ENCODE results near the gene RFX7. TPM values are rescaled to one million over a fixed set of nuclear protein-coding genes. Genes with fewer than 3 reads are reported as not detected.

RFX7 gene
- total RNA-seq, 1 experiment from 2014 or later: 18.1 TPM

DNA sequence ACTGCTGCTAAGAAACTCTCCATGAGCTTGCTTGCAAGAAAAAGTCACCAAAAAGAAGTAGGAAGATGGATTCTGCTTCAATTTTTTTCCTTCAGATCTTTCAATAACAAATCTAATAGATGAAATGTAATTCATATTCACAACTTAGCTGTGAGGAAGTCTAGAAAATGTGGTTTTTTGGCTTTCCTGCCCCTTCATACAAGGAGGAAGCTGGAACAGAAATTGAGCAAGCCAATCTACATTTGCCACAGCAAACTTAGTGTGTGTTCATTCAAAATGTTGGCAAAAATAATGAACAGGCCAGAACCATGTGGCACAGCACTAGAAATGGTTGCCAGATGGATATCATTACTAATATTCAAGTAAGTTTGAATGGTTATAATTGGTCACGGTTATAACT, 157.1 kb downstream of the RFX7 start:
- no TSS peak for BruUV-seq (replicated peaks)
- H3K9ac ChIP-seq (ENCODE audit: low read length): no peak overlapping the region
- H3K9me3 ChIP-seq (ENCODE audit: control insufficient read depth in 1 of 2, insufficient read depth in 1 of 2, low read depth in 1 of 2, low read length in 2 of 2): no peaks in the 10 kb centered on the region
- TF ChIP-seq ELF1 (IDR thresholded peaks at IDR 0.05; ENCODE audit: borderline replicate concordance, low read depth) (no peak), EGR1 (IDR thresholded peaks at IDR 0.05; ENCODE audit: low read depth) (no peak), YY1 (IDR thresholded peaks at IDR 0.05; ENCODE audit: extremely low read depth, insufficient replicate concordance, low read depth, low read length) (no peak), ZNF274 (IDR thresholded peaks at IDR 0.05; ENCODE audit: low read depth, low read length) (no peak), CBX3 (IDR thresholded peaks at IDR 0.05; ENCODE audit: low read depth) (no peak), ZFX (IDR thresholded peaks at IDR 0.05) (no peak), FOSL1 (IDR thresholded peaks at IDR 0.05; ENCODE audit: low read depth) (no peak)
- TF ChIP-seq, protein P1, sequence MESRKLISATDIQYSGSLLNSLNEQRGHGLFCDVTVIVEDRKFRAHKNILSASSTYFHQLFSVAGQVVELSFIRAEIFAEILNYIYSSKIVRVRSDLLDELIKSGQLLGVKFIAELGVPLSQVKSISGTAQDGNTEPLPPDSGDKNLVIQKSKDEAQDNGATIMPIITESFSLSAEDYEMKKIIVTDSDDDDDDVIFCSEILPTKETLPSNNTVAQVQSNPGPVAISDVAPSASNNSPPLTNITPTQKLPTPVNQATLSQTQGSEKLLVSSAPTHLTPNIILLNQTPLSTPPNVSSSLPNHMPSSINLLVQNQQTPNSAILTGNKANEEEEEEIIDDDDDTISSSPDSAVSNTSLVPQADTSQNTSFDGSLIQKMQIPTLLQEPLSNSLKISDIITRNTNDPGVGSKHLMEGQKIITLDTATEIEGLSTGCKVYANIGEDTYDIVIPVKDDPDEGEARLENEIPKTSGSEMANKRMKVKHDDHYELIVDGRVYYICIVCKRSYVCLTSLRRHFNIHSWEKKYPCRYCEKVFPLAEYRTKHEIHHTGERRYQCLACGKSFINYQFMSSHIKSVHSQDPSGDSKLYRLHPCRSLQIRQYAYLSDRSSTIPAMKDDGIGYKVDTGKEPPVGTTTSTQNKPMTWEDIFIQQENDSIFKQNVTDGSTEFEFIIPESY (IDR thresholded peaks at IDR 0.05; ENCODE audit: extremely low read depth, insufficient replicate concordance, low read length): no peak
- TF ChIP-seq, protein P2, sequence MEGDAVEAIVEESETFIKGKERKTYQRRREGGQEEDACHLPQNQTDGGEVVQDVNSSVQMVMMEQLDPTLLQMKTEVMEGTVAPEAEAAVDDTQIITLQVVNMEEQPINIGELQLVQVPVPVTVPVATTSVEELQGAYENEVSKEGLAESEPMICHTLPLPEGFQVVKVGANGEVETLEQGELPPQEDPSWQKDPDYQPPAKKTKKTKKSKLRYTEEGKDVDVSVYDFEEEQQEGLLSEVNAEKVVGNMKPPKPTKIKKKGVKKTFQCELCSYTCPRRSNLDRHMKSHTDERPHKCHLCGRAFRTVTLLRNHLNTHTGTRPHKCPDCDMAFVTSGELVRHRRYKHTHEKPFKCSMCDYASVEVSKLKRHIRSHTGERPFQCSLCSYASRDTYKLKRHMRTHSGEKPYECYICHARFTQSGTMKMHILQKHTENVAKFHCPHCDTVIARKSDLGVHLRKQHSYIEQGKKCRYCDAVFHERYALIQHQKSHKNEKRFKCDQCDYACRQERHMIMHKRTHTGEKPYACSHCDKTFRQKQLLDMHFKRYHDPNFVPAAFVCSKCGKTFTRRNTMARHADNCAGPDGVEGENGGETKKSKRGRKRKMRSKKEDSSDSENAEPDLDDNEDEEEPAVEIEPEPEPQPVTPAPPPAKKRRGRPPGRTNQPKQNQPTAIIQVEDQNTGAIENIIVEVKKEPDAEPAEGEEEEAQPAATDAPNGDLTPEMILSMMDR (IDR thresholded peaks at IDR 0.05 in 2 of 3, conservative IDR thresholded peaks at IDR 0.05 in 1 of 3; ENCODE audit: borderline replicate concordance in 1 of 3, insufficient read depth in 1 of 3, low read depth in 2 of 3, low read length in 2 of 3): no peak
- no peaks in the 10 kb centered on the region for H3K4me1 ChIP-seq (ENCODE audit: control insufficient read depth in 1 of 2, insufficient read depth in 2 of 2, low read length in 2 of 2)
- DNase-seq (ENCODE audit: low read depth, low spot score) (no peak), ATAC-seq (no peak)
- ChIA-PET RAD21 (ENCODE audit: low non-redundant PET in 1 of 2, low total read pairs in 2 of 2, uncharacterized antibody in 2 of 2, unreplicated experiment in 2 of 2) (no interaction called here), POLR2A (no interaction called here), CTCF (no interaction called here)
- H3K36me3 ChIP-seq (ENCODE audit: control insufficient read depth in 1 of 2, insufficient read depth in 2 of 2, low read length in 2 of 2): no peaks in the 10 kb centered on the region
- no peak overlapping the region for H3K4me2 ChIP-seq (ENCODE audit: low read length)
- H3K4me3 ChIP-seq (replicated peaks in 1 of 2; ENCODE audit: low read depth in 1 of 2, low read length in 2 of 2): no peak overlapping the region
- H3K79me2 ChIP-seq (ENCODE audit: insufficient read depth, low read length): no peaks in the 10 kb centered on the region
- intact Hi-C loops (cut with micrococcal nuclease): no loop called here
- no peaks in the 10 kb centered on the region for H3K27me3 ChIP-seq (ENCODE audit: insufficient read depth, low read length)
- H2AFZ ChIP-seq (ENCODE audit: low read depth, low read length, poor library complexity, severe bottlenecking): no peak overlapping the region
- no peaks in the 10 kb centered on the region for H4K20me1 ChIP-seq (ENCODE audit: insufficient read depth)
- H3K27ac ChIP-seq (ENCODE audit: low read depth, low read length): no peak overlapping the region
- H3K9me2 ChIP-seq (ENCODE audit: insufficient read depth): no peaks in the 10 kb centered on the region
